Type B pancreatic cell (in vitro differentiated cells): Measurements from ENCODE around the gene SRCAP. TPM values are rescaled to one million over a fixed set of nuclear protein-coding genes. Genes with fewer than 3 reads are reported as not detected.
"Not testable (repeated sequence)": the region's sequence is repeated elsewhere in the genome, so short reads cannot be mapped to it uniquely, and the experiment has no call there.

ENCODE experiments used
- DNase-seq: peaks from one replicate; pipeline ENCODE4 v3.0.0; 2021; ENCODE audit warnings: mixed read lengths; ENCODE audit not compliant: unreplicated experiment; ENCODE audit errors: extremely low spot score
- H3K27ac Mint-ChIP-seq: 2 replicates; pipeline ENCODE4 v1.8.0; 2021; ENCODE audit warnings: mild to moderate bottlenecking, mixed read lengths
- H3K27me3 Mint-ChIP-seq: 2 replicates; pipeline ENCODE4 v1.8.0; 2021; ENCODE audit warnings: mixed read lengths
- H3K36me3 Mint-ChIP-seq: 2 replicates; pipeline ENCODE4 v1.8.0; 2021; ENCODE audit warnings: mixed read lengths
- H3K4me1 Mint-ChIP-seq: one replicate; pipeline ENCODE4 v1.8.0; 2021; ENCODE audit warnings: mixed read lengths; ENCODE audit not compliant: unreplicated experiment
- H3K4me3 Mint-ChIP-seq: 2 replicates; pipeline ENCODE4 v1.8.0; 2021; ENCODE audit warnings: mild to moderate bottlenecking, mixed read lengths
- H3K9me3 Mint-ChIP-seq: 2 replicates; pipeline ENCODE4 v1.8.0; 2021; ENCODE audit warnings: mixed read lengths
- total RNA-seq: library from RNA; stranded (reverse); gene quantifications from 2 replicates; pipeline ENCODE4 v1.2.1, GENCODE V29; 2021; ENCODE audit warnings: low replicate concordance
- TF ChIP-seq, protein P1 (sequence below): fragments of 200-600 bp; sonication (generic); conservative IDR thresholded peaks from 2 replicates; pipeline ENCODE4 v1.5.0; 2021; ENCODE audit warnings: antibody characterized with exemption, mild to moderate bottlenecking

SRCAP gene
- total RNA-seq, 1 donor from 2014 or later = 73.5 TPM

DNA sequence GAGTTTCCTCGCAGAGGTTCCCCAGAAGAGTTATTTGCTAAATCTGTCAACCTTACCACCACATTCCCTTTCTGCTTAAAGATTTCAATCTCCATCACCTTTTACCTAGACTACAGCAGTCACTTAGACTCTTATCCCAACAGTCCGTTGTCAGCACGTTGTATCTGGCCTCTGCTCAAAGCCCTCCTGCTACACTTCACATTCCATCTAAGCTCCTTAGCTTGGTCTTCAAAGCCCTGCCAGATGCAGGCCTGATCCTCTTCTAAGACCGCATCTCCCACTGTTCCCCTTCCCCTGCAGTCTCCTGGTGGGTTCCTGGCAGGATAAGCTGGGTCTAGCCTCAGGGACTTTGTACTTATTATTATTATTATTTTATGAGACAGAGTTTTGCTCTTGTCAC lies 10.3 kb upstream of the SRCAP start:
- TF ChIP-seq, protein P1, sequence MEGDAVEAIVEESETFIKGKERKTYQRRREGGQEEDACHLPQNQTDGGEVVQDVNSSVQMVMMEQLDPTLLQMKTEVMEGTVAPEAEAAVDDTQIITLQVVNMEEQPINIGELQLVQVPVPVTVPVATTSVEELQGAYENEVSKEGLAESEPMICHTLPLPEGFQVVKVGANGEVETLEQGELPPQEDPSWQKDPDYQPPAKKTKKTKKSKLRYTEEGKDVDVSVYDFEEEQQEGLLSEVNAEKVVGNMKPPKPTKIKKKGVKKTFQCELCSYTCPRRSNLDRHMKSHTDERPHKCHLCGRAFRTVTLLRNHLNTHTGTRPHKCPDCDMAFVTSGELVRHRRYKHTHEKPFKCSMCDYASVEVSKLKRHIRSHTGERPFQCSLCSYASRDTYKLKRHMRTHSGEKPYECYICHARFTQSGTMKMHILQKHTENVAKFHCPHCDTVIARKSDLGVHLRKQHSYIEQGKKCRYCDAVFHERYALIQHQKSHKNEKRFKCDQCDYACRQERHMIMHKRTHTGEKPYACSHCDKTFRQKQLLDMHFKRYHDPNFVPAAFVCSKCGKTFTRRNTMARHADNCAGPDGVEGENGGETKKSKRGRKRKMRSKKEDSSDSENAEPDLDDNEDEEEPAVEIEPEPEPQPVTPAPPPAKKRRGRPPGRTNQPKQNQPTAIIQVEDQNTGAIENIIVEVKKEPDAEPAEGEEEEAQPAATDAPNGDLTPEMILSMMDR = no peak
- Mint-ChIP-seq H3K36me3 (no peaks in the 10 kb centered on the region), H3K9me3 (no peaks in the 10 kb centered on the region), H3K27me3 (peaks cover 3% of the 10 kb centered on the region), H3K27ac (no peak overlapping the region), H3K4me3 (no peak overlapping the region), H3K4me1 (no peaks in the 10 kb centered on the region)
- no peak for DNase-seq

- Mint-ChIP-seq H3K27me3 (peaks cover 3% of the 10 kb centered on the region), H3K9me3 (no peaks in the 10 kb centered on the region), H3K36me3 (no peaks in the 10 kb centered on the region), H3K4me3 (no peak overlapping the region), H3K4me1 (no peaks in the 10 kb centered on the region), H3K27ac (peak overlapping the region; percentile 15)
- DNase-seq = no peak
- TF ChIP-seq, protein P1 = no peak
Observed at GRCh38 chr16:30691907-30692306, 7.1 kb upstream of the SRCAP start.

DNA sequence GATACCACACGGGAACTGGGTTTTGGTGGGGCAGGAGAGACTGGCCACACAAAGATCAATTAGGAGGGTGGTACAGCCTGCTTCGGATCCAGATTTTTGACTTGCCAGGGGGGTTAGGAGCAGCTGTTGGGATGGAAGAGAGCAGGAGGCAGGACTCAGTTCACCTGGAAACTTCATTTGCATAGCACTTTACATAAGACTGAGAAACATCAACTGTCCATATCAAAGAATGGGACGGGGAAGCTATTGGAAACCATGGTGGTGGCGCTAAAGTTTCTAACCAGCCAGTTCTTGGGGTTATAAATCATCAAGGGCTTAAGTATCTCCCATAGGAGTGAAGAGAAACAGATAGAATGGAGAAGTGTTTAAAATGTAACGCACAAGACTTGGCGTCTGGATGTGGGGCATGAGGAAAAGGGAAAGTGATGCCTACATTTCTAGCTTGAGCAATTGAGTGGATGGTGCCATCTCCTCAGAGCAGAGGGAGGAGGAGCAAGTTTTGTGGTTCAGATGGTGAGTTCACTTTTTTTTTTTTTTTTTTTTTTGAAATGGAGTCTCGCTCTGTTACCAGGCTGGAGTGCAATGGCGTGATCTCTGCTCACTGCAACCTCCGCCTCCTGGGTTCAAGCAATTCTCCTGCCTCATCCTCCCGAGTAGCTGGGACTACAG lies 6.4 kb upstream of the SRCAP start:
- H3K36me3 Mint-ChIP-seq = no peaks in the 10 kb centered on the region

GRCh38 chr16:30694926-30695693 lies 3.9 kb upstream of the SRCAP start:
- H3K4me3 Mint-ChIP-seq = no peak overlapping the region
- H3K27ac Mint-ChIP-seq = no peak overlapping the region

More for the DNA sequence above, 6.4 kb upstream of the SRCAP start:
- no peak for DNase-seq
- no peaks in the 10 kb centered on the region for H3K4me1 Mint-ChIP-seq
- no peaks in the 10 kb centered on the region for H3K9me3 Mint-ChIP-seq
- H3K27me3 Mint-ChIP-seq = peaks cover 3% of the 10 kb centered on the region
- peak overlapping the region; percentile 11 for H3K27ac Mint-ChIP-seq
- TF ChIP-seq, protein P1 = no peak
- H3K4me3 Mint-ChIP-seq = no peak overlapping the region

GRCh38 chr16:30696646-30697045 lies 2.3 kb upstream of the SRCAP start:
- not testable (repeated sequence) for DNase-seq, H3K27ac Mint-ChIP-seq, H3K36me3 Mint-ChIP-seq, H3K4me3 Mint-ChIP-seq, H3K4me1 Mint-ChIP-seq, H3K27me3 Mint-ChIP-seq, H3K9me3 Mint-ChIP-seq

More at GRCh38 chr16:30694926-30695693, 3.9 kb upstream of the SRCAP start:
- DNase-seq = no peak
- H3K27me3 Mint-ChIP-seq = peaks cover 3% of the 10 kb centered on the region
- TF ChIP-seq, protein P1 = no peak
- H3K4me1 Mint-ChIP-seq = peaks cover 5% of the 10 kb centered on the region
- no peaks in the 10 kb centered on the region for H3K9me3 Mint-ChIP-seq
- H3K36me3 Mint-ChIP-seq = peaks cover 4% of the 10 kb centered on the region
